ENCODE data around the gene ADGRL1. TPM values are rescaled to one million over a fixed set of nuclear protein-coding genes. Genes with fewer than 3 reads are reported as not detected.

Gene ADGRL1
- total RNA-seq, 3 donors from 2014 or later, result 29.2 to 54.6 (median 35.8) TPM

- peak; percentile 10 for ATAC-seq
These were observed 38.9 kb downstream of the ADGRL1 start for GRCh38 chr19:14166999-14167575.

DNA sequence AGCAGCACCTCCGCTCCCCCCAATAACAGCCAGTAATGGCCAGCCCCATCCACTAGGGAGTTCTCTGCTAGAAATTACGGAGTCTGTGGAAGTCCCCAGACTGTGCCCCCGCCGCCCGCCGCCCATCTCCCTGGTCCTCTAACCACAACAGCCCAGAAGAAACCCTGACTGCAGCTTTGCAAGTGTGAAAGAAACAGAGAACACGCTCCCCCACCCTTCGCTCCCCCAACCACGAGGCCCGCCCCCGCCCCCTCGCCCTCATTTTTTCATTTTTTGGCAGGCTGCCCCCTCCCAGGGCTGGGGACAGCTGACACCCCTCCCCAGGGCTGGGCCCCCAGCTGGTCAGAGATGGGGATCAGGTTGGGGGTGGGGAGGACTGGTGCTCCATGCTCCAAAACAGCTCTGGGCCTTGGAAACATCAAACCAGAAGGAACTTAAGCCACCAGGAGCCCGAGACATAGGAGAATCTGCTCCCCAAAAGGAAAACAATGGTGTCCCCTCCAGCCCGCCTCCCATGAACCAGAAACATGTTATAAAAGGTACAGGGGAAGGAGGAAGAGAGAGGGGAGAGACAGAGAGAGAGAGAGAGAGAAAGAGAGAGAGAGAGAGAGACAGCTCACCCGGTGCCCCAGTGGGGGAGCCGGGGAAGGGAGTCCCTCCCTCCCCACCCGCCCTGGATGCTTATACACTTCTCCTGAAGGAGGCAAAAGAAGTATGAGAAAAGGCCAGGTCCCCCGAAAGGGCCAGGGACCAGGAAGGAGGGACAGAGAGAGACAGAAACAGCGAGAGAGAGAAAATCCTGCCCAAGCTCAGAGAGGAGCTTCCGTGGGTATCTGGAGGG, 39.8 kb downstream of the ADGRL1 start:
- H3K4me3 ChIP-seq, result no peak overlapping the region
- no peaks in the 10 kb centered on the region for H3K4me1 ChIP-seq (ENCODE audit: low read depth)
- intact Hi-C loops (cut with DNase I, micrococcal nuclease), result no loop called here
- TF ChIP-seq, protein P1, sequence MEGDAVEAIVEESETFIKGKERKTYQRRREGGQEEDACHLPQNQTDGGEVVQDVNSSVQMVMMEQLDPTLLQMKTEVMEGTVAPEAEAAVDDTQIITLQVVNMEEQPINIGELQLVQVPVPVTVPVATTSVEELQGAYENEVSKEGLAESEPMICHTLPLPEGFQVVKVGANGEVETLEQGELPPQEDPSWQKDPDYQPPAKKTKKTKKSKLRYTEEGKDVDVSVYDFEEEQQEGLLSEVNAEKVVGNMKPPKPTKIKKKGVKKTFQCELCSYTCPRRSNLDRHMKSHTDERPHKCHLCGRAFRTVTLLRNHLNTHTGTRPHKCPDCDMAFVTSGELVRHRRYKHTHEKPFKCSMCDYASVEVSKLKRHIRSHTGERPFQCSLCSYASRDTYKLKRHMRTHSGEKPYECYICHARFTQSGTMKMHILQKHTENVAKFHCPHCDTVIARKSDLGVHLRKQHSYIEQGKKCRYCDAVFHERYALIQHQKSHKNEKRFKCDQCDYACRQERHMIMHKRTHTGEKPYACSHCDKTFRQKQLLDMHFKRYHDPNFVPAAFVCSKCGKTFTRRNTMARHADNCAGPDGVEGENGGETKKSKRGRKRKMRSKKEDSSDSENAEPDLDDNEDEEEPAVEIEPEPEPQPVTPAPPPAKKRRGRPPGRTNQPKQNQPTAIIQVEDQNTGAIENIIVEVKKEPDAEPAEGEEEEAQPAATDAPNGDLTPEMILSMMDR (IDR thresholded peaks at IDR 0.05), result no peak
- no peaks in the 10 kb centered on the region for H3K36me3 ChIP-seq (ENCODE audit: low read depth)
- no peak for ATAC-seq
- no peak for DNase-seq
- H3K9me3 ChIP-seq, result no peaks in the 10 kb centered on the region

More at GRCh38 chr19:14166999-14167575, 38.9 kb downstream of the ADGRL1 start:
- TF ChIP-seq, protein P1 (IDR thresholded peaks at IDR 0.05), result no peak
- H3K9me3 ChIP-seq, result no peaks in the 10 kb centered on the region
- no peaks in the 10 kb centered on the region for H3K36me3 ChIP-seq (ENCODE audit: low read depth)
- no peak overlapping the region for H3K4me3 ChIP-seq
- no peak for DNase-seq
- H3K4me1 ChIP-seq (ENCODE audit: low read depth), result no peaks in the 10 kb centered on the region
- intact Hi-C loops (cut with DNase I, micrococcal nuclease), result no loop called here

- intact Hi-C loops (cut with DNase I, micrococcal nuclease), result no loop called here
- no peaks in the 10 kb centered on the region for H3K9me3 ChIP-seq
- H3K4me1 ChIP-seq (ENCODE audit: low read depth), result no peaks in the 10 kb centered on the region
- H3K36me3 ChIP-seq (ENCODE audit: low read depth), result no peaks in the 10 kb centered on the region
- no peak overlapping the region for H3K4me3 ChIP-seq
- TF ChIP-seq, protein P1 (IDR thresholded peaks at IDR 0.05), result no peak
- no peak for ATAC-seq
- no peak for DNase-seq
These were observed 41.1 kb downstream of the ADGRL1 start for GRCh38 chr19:14164724-14165493.

DNA sequence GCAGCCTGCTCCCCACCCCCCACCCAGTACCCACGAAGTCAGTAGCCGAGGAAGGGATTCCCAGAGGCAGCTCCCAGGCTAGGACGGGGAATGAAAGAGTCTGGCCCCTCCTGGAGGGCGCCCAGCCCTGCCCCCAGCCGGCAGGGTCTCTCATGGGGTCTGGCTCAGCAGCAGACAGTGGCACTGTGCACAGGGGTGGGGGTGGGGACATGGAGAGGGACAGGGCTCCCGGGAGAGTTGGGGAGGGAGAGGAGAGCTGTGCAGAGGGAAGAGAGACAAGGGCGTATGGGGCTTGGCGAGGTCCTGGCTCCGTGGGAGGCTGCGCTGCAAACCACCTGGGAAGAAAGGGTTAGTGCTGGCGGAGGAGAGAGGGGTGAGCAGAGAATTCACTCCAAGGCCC, 41.9 kb downstream of the ADGRL1 start:
- DNase-seq, result no peak
- intact Hi-C loops (cut with DNase I, micrococcal nuclease), result no loop called here
- H3K4me1 ChIP-seq (ENCODE audit: low read depth), result no peaks in the 10 kb centered on the region
- no peaks in the 10 kb centered on the region for H3K9me3 ChIP-seq
- no peaks in the 10 kb centered on the region for H3K36me3 ChIP-seq (ENCODE audit: low read depth)
- ATAC-seq, result no peak
- no peak overlapping the region for H3K4me3 ChIP-seq
- TF ChIP-seq, protein P1 (IDR thresholded peaks at IDR 0.05), result no peak

DNA sequence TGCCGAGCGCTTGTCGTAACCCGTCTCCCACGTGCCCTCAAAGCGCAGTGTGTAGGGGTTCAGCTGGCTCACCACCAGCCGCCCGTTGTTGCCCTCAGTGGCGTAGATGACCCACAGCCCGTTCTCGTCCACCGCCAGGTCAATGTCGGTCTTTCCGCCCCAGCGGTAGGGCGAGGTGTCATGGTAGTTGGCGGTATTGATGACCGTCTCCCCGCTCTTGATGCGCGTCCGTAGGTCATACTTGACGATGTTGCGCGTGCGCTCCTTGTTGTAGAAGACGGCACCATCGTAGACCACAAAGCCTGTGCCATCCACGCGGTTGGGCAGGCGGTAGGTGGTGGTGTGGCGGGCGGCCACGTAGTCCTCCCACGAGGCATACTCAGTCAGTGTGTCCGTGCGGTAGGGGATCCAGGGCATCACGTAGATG, 43.1 kb downstream of the ADGRL1 start:
- ATAC-seq, result no peak
- intact Hi-C loops (cut with DNase I, micrococcal nuclease), result no loop called here
- TF ChIP-seq, protein P1 (IDR thresholded peaks at IDR 0.05), result no peak
- DNase-seq, result no peak
- Histone ChIP-seq H3K9me3 (no peaks in the 10 kb centered on the region), H3K4me1 (ENCODE audit: low read depth) (no peaks in the 10 kb centered on the region), H3K36me3 (ENCODE audit: low read depth) (no peaks in the 10 kb centered on the region), H3K4me3 (no peak overlapping the region)

Measured in mucosa of descending colon (tissue), 3 donors.